GM12878 (cell line): ENCODE measurements around the gene FERD3L. TPM values are rescaled to one million over a fixed set of nuclear protein-coding genes. Genes with fewer than 3 reads are reported as not detected.

Experiments
- ATAC-seq: fragments of 200-7000 bp; cut with Tn5 transposase; 3 replicates; pipeline ENCODE4 v1.9.1; 2020; ENCODE audit warnings: mild to moderate bottlenecking, moderate library complexity
- BruUV-seq: library from RNA; stranded (reverse); fragments of 400-500 nt; replicated peaks from 2 replicates; lab custom pipeline; 2021; lab: Mats Ljungman, UMichigan
- CTCF ChIA-PET: fragments of 300-600 bp; sonication (Branson Sonifier 250); formaldehyde crosslinking; extraction: SDS; loops from one replicate; lab custom pipeline; 2021; ENCODE audit warnings: inconsistent platforms; lab: Yijun Ruan, JAX
- POLR2A ChIA-PET: fragments of 350-600 bp; formaldehyde crosslinking; extraction: SDS; loops from one replicate; lab custom pipeline; 2021; ENCODE audit warnings: inconsistent platforms; lab: Charles Lee
- RAD21 ChIA-PET: fragments of 300-600 bp; sonication (Branson Sonifier 250); formaldehyde crosslinking; loops from one replicate; lab custom pipeline; 2023; ENCODE audit warnings: antibody characterized with exemption; ENCODE audit not compliant: unreplicated experiment; lab: Charles Lee
- SMC1A ChIA-PET: fragments of 300-600 bp; sonication (Branson Sonifier 250); formaldehyde crosslinking; loops from one replicate; lab custom pipeline; 2023; ENCODE audit not compliant: unreplicated experiment, uncharacterized antibody; lab: Charles Lee
- DNase-seq: peaks from one replicate; pipeline ENCODE4 v3.0.0-alpha.2; 2011; ENCODE audit warnings: low read depth, low spot score
- FAIRE-seq: peaks from 3 replicates; lab custom pipeline; 2011; peaks lifted over from hg19 to GRCh38; lab: Jason Lieb, UNC
- H2AFZ ChIP-seq: 2 replicates; pipeline ENCODE4 v1.6.0; 2011; ENCODE audit warnings: low read depth, low read length, control low read depth; ENCODE audit not compliant: control insufficient read depth
- H3K27ac ChIP-seq: 2 replicates; pipeline ENCODE4 v1.5.1; 2011; ENCODE audit warnings: control low read depth; ENCODE audit not compliant: control insufficient read depth, insufficient read depth
- H3K27me3 ChIP-seq, 2 experiments: replicated peaks in 1 of 2; 2 replicates each; pipeline versions ENCODE4 v1.6.0 to v1.6.1; 2011; ENCODE audit warnings: low read length in 1 of 2; ENCODE audit not compliant: control insufficient read depth in 2 of 2, insufficient read depth in 2 of 2
- H3K36me3 ChIP-seq, 2 experiments: 2 replicates each; pipeline ENCODE4 v1.5.1; 2011; ENCODE audit warnings: low read length in 1 of 2; ENCODE audit not compliant: control insufficient read depth in 2 of 2, insufficient read depth in 2 of 2
- H3K4me1 ChIP-seq: 2 replicates; pipeline ENCODE4 v1.6.1; 2011; ENCODE audit warnings: mild to moderate bottlenecking, low read length, moderate library complexity, mixed read lengths; ENCODE audit not compliant: control insufficient read depth, insufficient read depth
- H3K4me2 ChIP-seq: 2 replicates; pipeline ENCODE4 v1.6.0; 2011; ENCODE audit warnings: control low read depth; ENCODE audit not compliant: control insufficient read depth, insufficient read depth
- H3K4me3 ChIP-seq: fragments of 200-600 bp; sonication (generic); 2 replicates; pipeline ENCODE4 v1.5.1; 2016
- H3K79me2 ChIP-seq: 2 replicates; pipeline ENCODE4 v1.6.0; 2011; ENCODE audit warnings: low read length; ENCODE audit not compliant: control insufficient read depth, insufficient read depth
- H3K9ac ChIP-seq: 2 replicates; pipeline ENCODE4 v1.8.0; 2011; ENCODE audit warnings: low read length, control low read depth, mixed read lengths; ENCODE audit not compliant: control insufficient read depth, insufficient read depth
- H3K9me3 ChIP-seq: replicated peaks from 3 replicates; pipeline ENCODE4 v1.5.1; 2011; ENCODE audit warnings: mild to moderate bottlenecking, low read length; ENCODE audit not compliant: control insufficient read depth, insufficient read depth
- H4K20me1 ChIP-seq: 2 replicates; pipeline ENCODE4 v1.6.0; 2011; ENCODE audit not compliant: control insufficient read depth, insufficient read depth
- BRCA1 ChIP-seq: IDR thresholded peaks from 2 replicates; pipeline ENCODE4 v1.6.1; 2011; ENCODE audit warnings: low read depth, low read length, improper control_type of control experiment
- CBFB ChIP-seq: IDR thresholded peaks from 2 replicates; pipeline ENCODE4 v1.6.1; 2016; ENCODE audit warnings: antibody characterized with exemption, low read depth
- CBX5 ChIP-seq: sonication (generic); IDR thresholded peaks from 2 replicates; pipeline ENCODE4 v1.6.1; 2016; ENCODE audit warnings: low read depth, moderate library complexity, mild to moderate bottlenecking, inconsistent platforms
- FOXM1 ChIP-seq: IDR thresholded peaks from 2 replicates; pipeline ENCODE4 v1.6.1; 2012; ENCODE audit warnings: low read depth, mild to moderate bottlenecking, inconsistent platforms, low read length, moderate library complexity
- LARP7 ChIP-seq: fragments of 450-650 bp; IDR thresholded peaks from 2 replicates; pipeline ENCODE4 v1.6.1; 2017; ENCODE audit warnings: mild to moderate bottlenecking
- MTA2 ChIP-seq: fragments of 450-650 bp; IDR thresholded peaks from 2 replicates; pipeline ENCODE4 v1.6.1; 2016; ENCODE audit warnings: low read depth, mild to moderate bottlenecking, moderate library complexity
- MXI1 ChIP-seq: fragments of 150-350 bp; IDR thresholded peaks from 2 replicates; pipeline ENCODE4 v1.6.1; 2011; ENCODE audit warnings: low read depth, mild to moderate bottlenecking, inconsistent platforms, low read length, improper control_type of control experiment
- NRF1 ChIP-seq: conservative IDR thresholded peaks from 2 replicates; pipeline ENCODE4 v1.6.1; 2011; ENCODE audit warnings: mild to moderate bottlenecking, low read depth, low read length, improper control_type of control experiment
- PAX5 ChIP-seq: IDR thresholded peaks from 2 replicates; pipeline ENCODE4 v1.6.1; 2011; ENCODE audit warnings: low read depth, low read length, borderline replicate concordance
- PAX8 ChIP-seq: fragments of 450-650 bp; IDR thresholded peaks from 2 replicates; pipeline ENCODE4 v1.6.1; 2017; ENCODE audit warnings: mild to moderate bottlenecking, moderate library complexity
- POLR2A ChIP-seq: IDR thresholded peaks from 2 replicates; pipeline ENCODE4 v1.6.1; 2011; ENCODE audit warnings: low read depth, mild to moderate bottlenecking, low read length
- RCOR1 ChIP-seq: conservative IDR thresholded peaks from 2 replicates; pipeline ENCODE4 v1.6.1; 2012; ENCODE audit warnings: low read depth, low read length, improper control_type of control experiment
- SPI1 ChIP-seq: IDR thresholded peaks from 2 replicates; pipeline ENCODE4 v1.6.1; 2011; ENCODE audit warnings: low read depth, mild to moderate bottlenecking, low read length, moderate library complexity, borderline replicate concordance; ENCODE audit not compliant: insufficient read depth
- SUZ12 ChIP-seq: fragments of 200-600 bp; sonication (generic); IDR thresholded peaks from one replicate; pipeline ENCODE4 v1.6.1; 2018; ENCODE audit warnings: antibody characterized with exemption, mild to moderate bottlenecking; ENCODE audit not compliant: unreplicated experiment
- WGBS: methylation state at CpG from one replicate; pipeline ENCODE4 v1.1.6; 2016; ENCODE audit warnings: low lambda C conversion rate; ENCODE audit not compliant: insufficient replicate concordance, insufficient coverage; ENCODE audit errors: missing lambda C conversion rate; 5-methylcytosine and 5-hydroxymethylcytosine counted together
- in situ Hi-C: fragments of 300-500 bp; cut with MboI; formaldehyde crosslinking; loops from 9 replicates; pipeline ENCODE4 v1.14.3; 2018; ENCODE audit warnings: mixed read lengths
- intact Hi-C: fragments of 100-400 bp; cut with micrococcal nuclease; formaldehyde crosslinking; loops from one replicate; pipeline ENCODE4 v1.14.2; 2022; ENCODE audit not compliant: unreplicated experiment
- polyA plus RNA-seq, 11 experiments: library from polyadenylated mRNA; depleted of rRNA in 4 of 11; unstranded in 6 of 11; stranded (reverse) in 5 of 11; fragments of >200 nt; fragmentation: Nextera tagmentation in 4 of 11; fragmentation: Illumina TruSeq in 1 of 11; extraction: Ambion mirVana in 4 of 11; extraction: Trizol in 1 of 11; gene quantifications; 1 replicate in 1 of 11; 2 replicates in 10 of 11; pipeline versions ENCODE4 v1.2.1 to v1.2.3, GENCODE V29; 2011 to 2016; ENCODE audit warnings: inconsistent platforms in 2 of 11, missing spikeins in 2 of 11, low read depth in 1 of 11
- total RNA-seq, 4 experiments: library from RNA; depleted of rRNA in 3 of 4; stranded (reverse); fragments of >200 nt in 3 of 4; fragmentation: Illumina TruSeq in 1 of 4; extraction: Trizol in 1 of 4; gene quantifications; 2 replicates each; pipeline versions ENCODE4 v1.2.1 to v1.2.3, GENCODE V29; 2013 to 2021
- TF ChIP-seq, protein P1 (sequence below): fragments of 150-350 bp; IDR thresholded peaks from 2 replicates; pipeline ENCODE4 v1.6.1; 2016; ENCODE audit warnings: low read depth, low read length

FERD3L gene
- total and polyA plus RNA-seq, 10 of the 15 experiments (the other 5 are each of a cell fraction or from before 2014, with no cell fraction given), result not detected

DNA sequence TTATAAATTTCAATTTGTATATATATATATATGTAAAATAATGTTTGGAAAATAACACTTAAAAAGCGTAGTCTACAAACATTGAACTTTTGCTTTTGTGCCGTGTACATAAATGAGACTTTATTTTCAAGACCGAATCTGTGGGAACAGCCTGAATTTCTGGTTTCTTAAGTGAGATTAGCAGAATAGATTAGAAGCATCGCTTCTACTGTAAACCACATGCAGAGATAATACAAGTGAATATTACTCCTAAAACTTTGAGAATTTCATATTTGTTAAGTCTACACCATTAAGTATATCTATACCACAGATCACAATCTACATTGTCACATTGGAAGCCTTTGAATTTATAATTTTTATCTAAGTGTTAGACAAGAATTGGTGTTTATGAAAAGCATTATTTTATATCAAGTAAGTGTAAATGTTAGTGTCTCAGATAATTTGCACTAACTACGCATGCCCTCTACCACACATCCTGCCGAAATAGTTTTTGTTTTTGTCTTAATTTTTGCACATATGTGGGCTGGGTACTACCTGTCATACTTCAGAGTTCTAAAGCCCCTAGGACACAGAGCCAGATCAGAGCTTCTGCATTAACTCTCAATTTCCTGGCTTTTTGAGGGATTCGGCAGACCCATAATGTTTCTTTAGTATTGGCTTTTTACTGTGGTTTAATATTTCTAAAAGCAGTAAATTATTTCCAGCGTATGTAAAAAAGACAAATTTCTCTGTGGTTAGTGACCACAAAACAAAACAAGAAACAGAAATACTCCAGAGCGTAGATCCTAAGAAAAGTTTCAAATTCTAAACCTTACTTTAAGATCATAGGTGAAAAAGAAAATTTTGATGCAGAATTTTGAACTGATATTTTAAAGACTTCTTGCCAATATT is 47.8 kb downstream of the FERD3L start:
- Histone ChIP-seq H3K79me2 (no peaks in the 10 kb centered on the region), H3K4me2 (no peak overlapping the region), H3K4me1 (no peaks in the 10 kb centered on the region), H3K27me3 (no peaks in the 10 kb centered on the region), H3K9me3 (no peaks in the 10 kb centered on the region), H2AFZ (no peak overlapping the region), H4K20me1 (no peaks in the 10 kb centered on the region), H3K36me3 (no peaks in the 10 kb centered on the region), H3K9ac (no peak overlapping the region), H3K27ac (no peak overlapping the region), H3K4me3 (no peak overlapping the region)
- ChIA-PET SMC1A (interaction anchor here (1.1 to 1.2 kb wide), 2 partner anchors 9 to 612 kb away, joined by 3 read pairs; no protein-coding TSS in a partner anchor), RAD21 (no interaction called here), CTCF (no interaction called here), POLR2A (no interaction called here)
- FAIRE-seq, result no peak
- in situ Hi-C loops, result no loop called here
- intact Hi-C loops, result no loop called here
- BruUV-seq, result no TSS peak
- no peak for ATAC-seq
- TF ChIP-seq CBFB (no peak), PAX8 (no peak), PAX5 (no peak), FOXM1 (no peak)
- no peak for DNase-seq
- WGBS, result 36% methylated on average over 9 of the region's 9 CpGs

DNA sequence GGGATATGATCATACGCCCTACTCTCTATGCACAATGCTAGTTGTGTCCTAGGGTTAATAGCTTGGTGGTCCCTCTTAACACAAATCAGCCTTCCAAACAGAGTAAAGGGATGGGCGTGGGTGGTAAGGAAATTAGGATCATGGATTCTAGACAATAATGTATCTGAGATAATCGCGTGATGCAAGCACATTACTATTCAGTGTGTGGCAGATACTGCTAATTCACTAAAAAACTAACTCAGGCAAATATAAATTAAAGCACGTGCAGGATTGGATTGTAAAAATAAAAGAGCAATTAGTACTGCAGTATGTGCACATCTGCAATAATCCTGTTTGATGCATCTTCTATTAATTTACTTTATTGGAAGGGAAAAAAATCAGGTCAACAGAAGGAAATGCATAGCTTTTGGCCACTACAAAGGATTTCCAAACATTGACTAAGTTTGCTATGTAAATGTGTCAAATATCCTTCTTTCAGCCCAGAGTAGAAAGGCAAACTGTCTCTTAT is 49.8 kb downstream of the FERD3L start:
- intact Hi-C loops (no loop called here), in situ Hi-C loops (no loop called here)
- ChIA-PET RAD21 (no interaction called here), CTCF (no interaction called here), SMC1A (interaction anchor here (0.6 kb wide), 1 partner anchor 612 kb away, joined by 3 read pairs; no protein-coding TSS in a partner anchor), POLR2A (no interaction called here)
- Histone ChIP-seq H3K27me3 (no peaks in the 10 kb centered on the region), H3K27ac (no peak overlapping the region), H3K4me1 (no peaks in the 10 kb centered on the region), H2AFZ (no peak overlapping the region), H3K36me3 (no peaks in the 10 kb centered on the region), H3K9ac (no peak overlapping the region), H3K4me2 (no peak overlapping the region), H3K9me3 (no peaks in the 10 kb centered on the region), H3K79me2 (no peaks in the 10 kb centered on the region), H4K20me1 (no peaks in the 10 kb centered on the region), H3K4me3 (no peak overlapping the region)
- DNase-seq (no peak), FAIRE-seq (no peak), ATAC-seq (no peak)
- 57% methylated on average over 5 of the region's 5 CpGs for WGBS
- no TSS peak for BruUV-seq
- TF ChIP-seq SUZ12 (no peak), BRCA1 (no peak), MTA2 (no peak), LARP7 (no peak), RCOR1 (no peak), POLR2A (no peak), MXI1 (no peak), SPI1 (no peak), CBX5 (no peak), NRF1 (no peak)
- TF ChIP-seq, protein P1, sequence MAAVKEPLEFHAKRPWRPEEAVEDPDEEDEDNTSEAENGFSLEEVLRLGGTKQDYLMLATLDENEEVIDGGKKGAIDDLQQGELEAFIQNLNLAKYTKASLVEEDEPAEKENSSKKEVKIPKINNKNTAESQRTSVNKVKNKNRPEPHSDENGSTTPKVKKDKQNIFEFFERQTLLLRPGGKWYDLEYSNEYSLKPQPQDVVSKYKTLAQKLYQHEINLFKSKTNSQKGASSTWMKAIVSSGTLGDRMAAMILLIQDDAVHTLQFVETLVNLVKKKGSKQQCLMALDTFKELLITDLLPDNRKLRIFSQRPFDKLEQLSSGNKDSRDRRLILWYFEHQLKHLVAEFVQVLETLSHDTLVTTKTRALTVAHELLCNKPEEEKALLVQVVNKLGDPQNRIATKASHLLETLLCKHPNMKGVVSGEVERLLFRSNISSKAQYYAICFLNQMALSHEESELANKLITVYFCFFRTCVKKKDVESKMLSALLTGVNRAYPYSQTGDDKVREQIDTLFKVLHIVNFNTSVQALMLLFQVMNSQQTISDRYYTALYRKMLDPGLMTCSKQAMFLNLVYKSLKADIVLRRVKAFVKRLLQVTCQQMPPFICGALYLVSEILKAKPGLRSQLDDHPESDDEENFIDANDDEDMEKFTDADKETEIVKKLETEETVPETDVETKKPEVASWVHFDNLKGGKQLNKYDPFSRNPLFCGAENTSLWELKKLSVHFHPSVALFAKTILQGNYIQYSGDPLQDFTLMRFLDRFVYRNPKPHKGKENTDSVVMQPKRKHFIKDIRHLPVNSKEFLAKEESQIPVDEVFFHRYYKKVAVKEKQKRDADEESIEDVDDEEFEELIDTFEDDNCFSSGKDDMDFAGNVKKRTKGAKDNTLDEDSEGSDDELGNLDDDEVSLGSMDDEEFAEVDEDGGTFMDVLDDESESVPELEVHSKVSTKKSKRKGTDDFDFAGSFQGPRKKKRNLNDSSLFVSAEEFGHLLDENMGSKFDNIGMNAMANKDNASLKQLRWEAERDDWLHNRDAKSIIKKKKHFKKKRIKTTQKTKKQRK, result no peak
